Mucosa of descending colon (tissue), 3 donors: ENCODE data around the gene AP5S1. TPM values are rescaled to one million over a fixed set of nuclear protein-coding genes. Genes with fewer than 3 reads are reported as not detected.

Experiments
- ATAC-seq: fragments of 200-7000 bp; cut with Tn5 transposase; one replicate; pipeline ENCODE4 v1.9.1; 2020; ENCODE audit warnings: mild to moderate bottlenecking, moderate library complexity
- DNase-seq, 3 donors: peaks; one replicate each; pipeline ENCODE4 v3.0.0-alpha.2; 2020
- H3K36me3 ChIP-seq: fragments of 200-600 bp; one replicate; pipeline ENCODE4 v1.8.0; 2021; ENCODE audit warnings: low read depth, mild to moderate bottlenecking
- H3K4me1 ChIP-seq: fragments of 200-600 bp; one replicate; pipeline ENCODE4 v1.8.0; 2021; ENCODE audit warnings: low read depth, mild to moderate bottlenecking
- H3K4me3 ChIP-seq: fragments of 200-600 bp; one replicate; pipeline ENCODE4 v1.8.0; 2021; ENCODE audit warnings: mild to moderate bottlenecking
- H3K9me3 ChIP-seq: fragments of 200-600 bp; one replicate; pipeline ENCODE4 v1.8.0; 2021; ENCODE audit warnings: mild to moderate bottlenecking
- CTCF ChIP-seq: fragments of 200-600 bp; IDR thresholded peaks from one replicate; pipeline ENCODE4 v1.8.0; 2022; ENCODE audit warnings: antibody characterized with exemption, mild to moderate bottlenecking
- intact Hi-C, 2 donors: fragments of 100-400 bp; cut with DNase I in 1 of 2; cut with micrococcal nuclease in 1 of 2; formaldehyde crosslinking; loops; one replicate each; pipeline versions ENCODE4 v1.11.0 to v1.11.1; 2022; cut with DNase I, micrococcal nuclease
- total RNA-seq, 3 donors: library from RNA; stranded (reverse); fragmentation: NEBNext Ultra II Directional in 2 of 3; extraction: Animal tissue kit (Norgen Biotek cat#: 25700) in 2 of 3; gene quantifications; one replicate each; pipeline versions ENCODE4 v1.2.1 to v1.2.4, GENCODE V29; 2021 to 2023
- donor health status: DM: no; HTN: no; CAD: no; lungs with moderate emphysema.
- donor health status: DM: no; HTN: no; CAD: no.
- donor health status: DM: no; HTN: yes; CAD: no.

AP5S1 gene
- total RNA-seq, 3 donors from 2014 or later: 13.0 to 18.6 (median 13.9) TPM

- Histone ChIP-seq H3K4me3 (no peak overlapping the region), H3K9me3 (no peaks in the 10 kb centered on the region), H3K4me1 (peaks cover 43% of the 10 kb centered on the region), H3K36me3 (peaks cover 3% of the 10 kb centered on the region)
- intact Hi-C loops: no loop called here
- no peak for DNase-seq
- no peak for ATAC-seq
- TF ChIP-seq CTCF: no peak
Measured at GRCh38 chr20:3814928-3815495, 5.3 kb upstream of the AP5S1 start.

- no peak for ATAC-seq
- intact Hi-C loops: no loop called here
- Histone ChIP-seq H3K4me1 (peaks cover 37% of the 10 kb centered on the region), H3K4me3 (no peak overlapping the region), H3K36me3 (peaks cover 3% of the 10 kb centered on the region), H3K9me3 (no peaks in the 10 kb centered on the region)
- no peak for DNase-seq
- no peak for TF ChIP-seq CTCF
Measured at GRCh38 chr20:3815703-3816315, 4.5 kb upstream of the AP5S1 start.

- intact Hi-C loops: no loop called here
- no peak for TF ChIP-seq CTCF
- peak; percentile 66 to 88 (median 72) for DNase-seq
Measured at GRCh38 chr20:3818155-3819151, 1.9 kb upstream of the AP5S1 start.

GRCh38 chr20:3819411-3820047 is 818 bp upstream of the AP5S1 start:
- H3K9me3 ChIP-seq: no peaks in the 10 kb centered on the region
- intact Hi-C loops: no loop called here
- no peaks in the 10 kb centered on the region for H3K36me3 ChIP-seq
- no peak for TF ChIP-seq CTCF
- DNase-seq (peak in 2 of 3 donors; percentile 43 to 75), ATAC-seq (no peak)
- peak overlapping the region; percentile 50 for H3K4me3 ChIP-seq
- peaks cover 8% of the 10 kb centered on the region for H3K4me1 ChIP-seq

More at GRCh38 chr20:3818155-3819151, 1.9 kb upstream of the AP5S1 start:
- Histone ChIP-seq H3K9me3 (no peaks in the 10 kb centered on the region), H3K4me1 (peaks cover 12% of the 10 kb centered on the region), H3K36me3 (no peaks in the 10 kb centered on the region), H3K4me3 (no peak overlapping the region)
- peak; percentile 52 for ATAC-seq

GRCh38 chr20:3820901-3821727 is 767 bp downstream of the AP5S1 start:
- no peak for TF ChIP-seq CTCF
- ATAC-seq (peak; percentile 5), DNase-seq (peak in 1 of 3 donors; percentile 24)
- H3K4me3 ChIP-seq: peak overlapping the region; percentile 50
- no peaks in the 10 kb centered on the region for H3K9me3 ChIP-seq
- H3K4me1 ChIP-seq: peaks cover 8% of the 10 kb centered on the region
- intact Hi-C loops: no loop called here
- H3K36me3 ChIP-seq: no peaks in the 10 kb centered on the region
